Vagina (tissue), 2 donors: ENCODE data around the gene HMCN2. TPM values are rescaled to one million over a fixed set of nuclear protein-coding genes. Genes with fewer than 3 reads are reported as not detected.

ENCODE experiments used
- DNase-seq, 2 donors: peaks; one replicate each; pipeline ENCODE4 v3.0.0-alpha.2; 2017; ENCODE audit errors: extremely low spot score in 2 of 2
- H3K27ac ChIP-seq: fragments of 200-600 bp; sonication (generic); one replicate; pipeline ENCODE4 v1.5.1; 2019
- H3K27me3 ChIP-seq: fragments of 200-600 bp; sonication (generic); one replicate; pipeline ENCODE4 v1.5.1; 2019
- H3K36me3 ChIP-seq, 2 donors: fragments of 200-600 bp; sonication (generic); one replicate each; pipeline ENCODE4 v1.5.1; 2017 to 2019
- H3K4me1 ChIP-seq: fragments of 200-600 bp; sonication (generic); one replicate; pipeline ENCODE4 v1.5.1; 2019
- H3K4me3 ChIP-seq, 2 donors: fragments of 200-600 bp; sonication (generic); 1 replicate in 1 of 2; 2 replicates in 1 of 2; pipeline ENCODE4 v1.5.1; 2016 to 2019
- H3K9me3 ChIP-seq: fragments of 200-600 bp; sonication (generic); one replicate; pipeline ENCODE4 v1.5.1; 2019
- CTCF ChIP-seq, 3 experiments: fragments of 450-650 bp in 2 of 3; fragments of 200-600 bp in 1 of 3; sonication (generic) in 1 of 3; IDR thresholded peaks; one replicate each; pipeline ENCODE4 v1.5.1; 2017 to 2019; ENCODE audit warnings: antibody characterized with exemption in 3 of 3, mild to moderate bottlenecking in 2 of 3, moderate library complexity in 2 of 3
- POLR2A ChIP-seq, 2 donors: fragments of 450-650 bp; IDR thresholded peaks; one replicate each; pipeline ENCODE4 v1.6.1; 2017; ENCODE audit warnings: antibody characterized with exemption in 2 of 2, mild to moderate bottlenecking in 2 of 2, moderate library complexity in 2 of 2
- POLR2AphosphoS5 ChIP-seq, 2 donors: sonication (generic); formaldehyde crosslinking; IDR thresholded peaks; one replicate each; pipeline ENCODE4 v1.9.0; 2017; ENCODE audit warnings: antibody characterized with exemption in 2 of 2, mild to moderate bottlenecking in 2 of 2, low read depth in 1 of 2; ENCODE audit not compliant: insufficient read depth in 1 of 2
- intact Hi-C: fragments of 100-400 bp; cut with DNase I; formaldehyde crosslinking; loops from one replicate; pipeline ENCODE4 v1.15.1; 2023
- total RNA-seq: library from RNA; depleted of rRNA; stranded (reverse); fragments of >200 nt; gene quantifications from one replicate; pipeline ENCODE4 v1.2.3, GENCODE V29; 2016

The HMCN2 gene
- total RNA-seq, 1 donor from 2014 or later = 5.2 TPM

DNA sequence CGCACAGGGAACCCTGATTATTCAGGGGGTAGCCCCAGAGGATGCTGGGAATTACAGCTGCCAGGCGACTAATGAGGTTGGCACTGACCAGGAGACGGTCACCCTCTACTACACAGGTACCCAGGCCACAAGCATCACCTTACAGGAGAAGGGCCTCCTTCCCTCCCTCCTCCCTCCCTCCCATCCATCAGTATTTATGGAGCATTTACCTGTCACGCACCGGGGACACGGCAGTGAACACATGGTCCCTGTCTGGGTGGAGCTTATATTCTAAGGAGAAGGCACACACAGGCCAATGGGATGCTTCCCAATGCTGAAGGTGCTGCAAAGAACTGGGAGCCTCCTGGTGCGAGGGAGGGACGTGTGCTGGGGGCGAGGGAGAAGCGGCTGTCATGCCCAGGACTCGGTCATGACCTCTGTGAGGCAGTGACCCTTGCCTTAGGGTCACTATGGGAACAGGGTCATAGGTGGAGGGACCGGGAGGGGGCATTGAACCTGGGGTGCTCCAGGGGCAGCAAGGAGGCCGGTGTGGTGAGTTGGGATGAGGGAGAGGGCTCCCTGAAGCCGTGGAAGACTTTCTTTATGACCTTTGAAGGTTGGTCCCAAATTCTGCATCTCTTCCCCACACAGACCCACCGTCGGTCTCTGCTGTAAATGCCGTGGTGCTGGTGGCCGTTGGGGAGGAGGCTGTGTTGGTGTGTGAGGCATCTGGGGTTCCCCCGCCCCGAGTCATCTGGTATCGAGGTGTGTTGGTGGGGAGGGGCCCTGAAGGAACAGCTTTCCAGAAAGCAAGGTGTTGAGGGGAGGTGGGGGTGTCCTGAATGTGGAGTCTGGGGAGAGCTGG, 41.5 kb downstream of the HMCN2 start:
- Histone ChIP-seq H3K4me3 (no peak overlapping the region), H3K36me3 (no peaks in the 10 kb centered on the region), H3K27me3 (no peaks in the 10 kb centered on the region), H3K9me3 (no peaks in the 10 kb centered on the region), H3K27ac (no peak overlapping the region), H3K4me1 (peaks cover 16% of the 10 kb centered on the region)
- TF ChIP-seq POLR2AphosphoS5 (IDR thresholded peaks at IDR 0.05; ENCODE audit: insufficient read depth in 1 of 2, low read depth in 1 of 2) (no peak), POLR2A (IDR thresholded peaks at IDR 0.05) (no peak), CTCF (IDR thresholded peaks at IDR 0.05) (no peak)
- intact Hi-C loops = no loop called here
- no peak for DNase-seq

GRCh38 chr9:130307667-130307943, 42.0 kb downstream of the HMCN2 start:
- DNase-seq = no peak
- Histone ChIP-seq H3K4me3 (no peak overlapping the region), H3K27me3 (no peaks in the 10 kb centered on the region), H3K9me3 (no peaks in the 10 kb centered on the region), H3K4me1 (peaks cover 10% of the 10 kb centered on the region), H3K27ac (no peak overlapping the region), H3K36me3 (no peaks in the 10 kb centered on the region)
- intact Hi-C loops = no loop called here
- TF ChIP-seq POLR2A (IDR thresholded peaks at IDR 0.05) = no peak

- Histone ChIP-seq H3K4me3 (no peak overlapping the region), H3K4me1 (peaks cover 9% of the 10 kb centered on the region), H3K36me3 (no peaks in the 10 kb centered on the region), H3K9me3 (no peaks in the 10 kb centered on the region), H3K27me3 (no peaks in the 10 kb centered on the region), H3K27ac (no peak overlapping the region)
- no peak for TF ChIP-seq POLR2A (IDR thresholded peaks at IDR 0.05)
- TF ChIP-seq CTCF (IDR thresholded peaks at IDR 0.05) = no peak
- TF ChIP-seq POLR2AphosphoS5 (IDR thresholded peaks at IDR 0.05; ENCODE audit: insufficient read depth in 1 of 2, low read depth in 1 of 2) = no peak
- no peak for DNase-seq
- intact Hi-C loops = no loop called here
Measured at GRCh38 chr9:130308081-130308571, 42.6 kb downstream of the HMCN2 start.

- no peak for TF ChIP-seq POLR2A (IDR thresholded peaks at IDR 0.05)
- TF ChIP-seq POLR2AphosphoS5 (IDR thresholded peaks at IDR 0.05; ENCODE audit: insufficient read depth in 1 of 2, low read depth in 1 of 2) = no peak
- TF ChIP-seq CTCF (IDR thresholded peaks at IDR 0.05) = no peak
- H3K27ac ChIP-seq = no peak overlapping the region
- H3K27me3 ChIP-seq = no peaks in the 10 kb centered on the region
- no peaks in the 10 kb centered on the region for H3K9me3 ChIP-seq
- peaks cover 9% of the 10 kb centered on the region for H3K4me1 ChIP-seq
- H3K4me3 ChIP-seq = no peak overlapping the region
- H3K36me3 ChIP-seq = no peaks in the 10 kb centered on the region
- intact Hi-C loops = no loop called here
- DNase-seq = no peak
Measured at GRCh38 chr9:130309689-130310455, 44.3 kb downstream of the HMCN2 start.

DNA sequence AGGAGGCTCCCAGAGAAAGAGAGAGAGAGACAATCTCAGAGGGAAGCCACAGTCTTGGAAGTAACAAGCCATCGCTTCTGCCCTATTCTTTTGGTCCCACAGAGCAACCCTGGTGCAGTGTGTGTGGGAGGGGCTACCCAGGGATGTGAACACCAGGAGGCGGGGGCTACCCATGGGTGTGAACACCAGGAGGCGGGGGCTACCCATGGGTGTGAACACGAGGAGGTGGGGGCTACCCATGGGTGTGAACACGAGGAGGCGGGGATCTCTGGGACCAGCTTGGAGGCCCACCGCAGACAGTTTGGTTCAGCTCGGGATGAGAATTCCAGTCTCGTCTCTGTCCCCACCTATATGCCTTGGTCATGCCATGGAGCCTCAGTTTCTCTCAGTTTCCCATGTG, 44.9 kb downstream of the HMCN2 start:
- DNase-seq = no peak
- no peak overlapping the region for H3K4me3 ChIP-seq
- peaks cover 3% of the 10 kb centered on the region for H3K4me1 ChIP-seq
- no peaks in the 10 kb centered on the region for H3K27me3 ChIP-seq
- H3K9me3 ChIP-seq = no peaks in the 10 kb centered on the region
- no peaks in the 10 kb centered on the region for H3K36me3 ChIP-seq
- TF ChIP-seq POLR2AphosphoS5 (IDR thresholded peaks at IDR 0.05; ENCODE audit: insufficient read depth in 1 of 2, low read depth in 1 of 2) (no peak), CTCF (IDR thresholded peaks at IDR 0.05) (no peak), POLR2A (IDR thresholded peaks at IDR 0.05) (no peak)
- no peak overlapping the region for H3K27ac ChIP-seq
- intact Hi-C loops = no loop called here
